SU-DHL-6 (cell line): ENCODE results near the gene PTGIS.
"Not testable (repeated sequence)": the region's sequence is repeated elsewhere in the genome, so short reads cannot be mapped to it uniquely, and the experiment has no call there.

Experiments
- H2AFZ ChIP-seq: fragments of 200-600 bp; sonication (generic); 2 replicates; pipeline ENCODE4 v1.6.1; 2014; ENCODE audit warnings: low read depth, mild to moderate bottlenecking, moderate library complexity, mixed read lengths, antibody characterized with exemption, low read length; ENCODE audit not compliant: severe bottlenecking
- H3F3A ChIP-seq: fragments of 200-600 bp; shearing (Covaris generic); 2 replicates; pipeline ENCODE4 v1.6.0; 2016; ENCODE audit warnings: antibody characterized with exemption, mild to moderate bottlenecking; ENCODE audit not compliant: insufficient read depth
- H3K27ac ChIP-seq: fragments of 200-600 bp; sonication (generic); 2 replicates; pipeline ENCODE4 v1.5.1; 2016; ENCODE audit warnings: low read depth, mild to moderate bottlenecking, low read length, moderate library complexity, mixed read lengths
- H3K27me3 ChIP-seq: fragments of 200-600 bp; sonication (generic), shearing (Covaris generic); 2 replicates; pipeline ENCODE4 v1.6.0; 2014; ENCODE audit warnings: mild to moderate bottlenecking, low read length
- H3K36me3 ChIP-seq: fragments of 200-600 bp; sonication (generic); 2 replicates; pipeline ENCODE4 v1.6.1; 2014; ENCODE audit warnings: mild to moderate bottlenecking, low read length, mixed read lengths
- H3K4me2 ChIP-seq: fragments of 300-600, 200-600 bp; shearing (Covaris generic), sonication (generic); 2 replicates; pipeline ENCODE4 v1.6.0; 2014; ENCODE audit warnings: low read length, low read depth, mild to moderate bottlenecking; ENCODE audit not compliant: poor library complexity, severe bottlenecking
- H3K4me3 ChIP-seq: fragments of 200-600 bp; sonication (generic); 2 replicates; pipeline ENCODE4 v1.5.1; 2014; ENCODE audit warnings: antibody characterized with exemption, low read length, mild to moderate bottlenecking, mixed read lengths; ENCODE audit not compliant: insufficient read depth, poor library complexity, severe bottlenecking
- H3K79me2 ChIP-seq: fragments of 200-600 bp; sonication (generic); 2 replicates; pipeline ENCODE4 v1.6.1; 2014; ENCODE audit warnings: mild to moderate bottlenecking, low read length, moderate library complexity; ENCODE audit not compliant: insufficient read depth
- H3K9ac ChIP-seq: fragments of 200-600 bp; sonication (generic); 2 replicates; pipeline ENCODE4 v1.7.0; 2014; ENCODE audit warnings: mild to moderate bottlenecking, low read length
- H3K9me2 ChIP-seq: fragments of 200-600 bp; sonication (generic); replicated peaks from 2 replicates; pipeline ENCODE4 v1.6.1; 2014; ENCODE audit warnings: low read length; ENCODE audit not compliant: insufficient read depth
- H3K9me3 ChIP-seq: fragments of 200-600 bp; sonication (generic); 2 replicates; pipeline ENCODE4 v1.6.1; 2014; ENCODE audit warnings: low read length, mixed read lengths; ENCODE audit not compliant: insufficient read depth
- H4K20me1 ChIP-seq: fragments of 200-600 bp; sonication (generic); 2 replicates; pipeline ENCODE4 v1.6.1; 2014; ENCODE audit warnings: low read depth, mild to moderate bottlenecking, antibody characterized with exemption, low read length, moderate library complexity, mixed read lengths
- CTCF ChIP-seq: fragments of 200-600 bp; sonication (generic); IDR thresholded peaks from one replicate; pipeline ENCODE4 v1.5.1; 2017; ENCODE audit warnings: antibody characterized with exemption, mild to moderate bottlenecking, low read length, moderate library complexity; ENCODE audit not compliant: insufficient read depth, poor library complexity, severe bottlenecking
- EZH2phosphoT487 ChIP-seq: fragments of 200-600 bp; sonication (generic), shearing (Covaris generic); conservative IDR thresholded peaks from 2 replicates; pipeline ENCODE4 v1.6.1; 2018; ENCODE audit warnings: mild to moderate bottlenecking, antibody characterized with exemption, low read length, moderate library complexity, mixed read lengths

Gene PTGIS

DNA sequence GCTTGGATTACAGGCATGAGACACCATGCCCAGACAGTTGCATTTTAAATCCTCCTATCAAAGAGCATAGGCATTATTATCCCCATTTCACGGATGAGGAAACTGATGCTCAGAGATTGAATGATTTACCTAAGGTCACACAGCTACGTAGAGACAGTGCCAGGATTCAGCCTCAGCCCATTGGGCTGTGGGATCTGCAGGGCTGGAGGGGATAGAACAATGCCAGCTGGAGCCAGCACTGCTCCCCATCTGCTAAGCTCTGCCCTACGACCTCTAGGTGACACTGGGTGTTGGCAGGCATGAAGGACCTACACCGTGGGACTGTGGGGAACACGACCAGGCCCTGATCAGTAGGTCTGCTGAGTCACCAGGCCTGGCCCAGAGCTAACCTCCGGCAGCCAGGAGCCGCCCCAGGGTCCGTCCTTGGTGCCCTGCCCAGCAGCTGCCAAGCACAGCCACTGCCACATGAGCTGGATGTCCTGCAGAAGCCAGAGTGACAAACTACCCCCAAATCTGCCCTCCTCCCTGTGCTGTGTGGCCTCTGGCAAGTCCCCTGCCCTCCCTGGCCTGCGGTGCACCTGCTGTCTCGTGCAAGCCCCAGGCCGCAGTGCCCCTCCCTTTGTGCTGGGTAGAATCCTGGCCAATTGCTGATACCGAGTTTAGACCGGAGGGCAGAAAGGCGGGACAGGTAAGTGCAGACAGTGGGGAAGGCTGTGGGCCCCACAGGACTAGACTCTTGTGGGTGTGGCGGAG lies 47.6 kb upstream of the PTGIS start:
- Histone ChIP-seq H3K27me3 (no peaks in the 10 kb centered on the region), H3F3A (peaks cover 14% of the 10 kb centered on the region), H4K20me1 (no peaks in the 10 kb centered on the region), H3K4me2 (no peak overlapping the region), H3K27ac (no peak overlapping the region), H3K79me2 (no peaks in the 10 kb centered on the region), H3K4me3 (no peak overlapping the region), H3K9me3 (no peaks in the 10 kb centered on the region), H2AFZ (no peak overlapping the region), H3K9me2 (no peaks in the 10 kb centered on the region), H3K36me3 (no peaks in the 10 kb centered on the region), H3K9ac (no peak overlapping the region)
- TF ChIP-seq CTCF = no peak
- no peak for TF ChIP-seq EZH2phosphoT487

GRCh38 chr20:49615051-49615400 lies 47.1 kb upstream of the PTGIS start:
- H3F3A ChIP-seq, H3K9me2 ChIP-seq, H2AFZ ChIP-seq, H3K79me2 ChIP-seq, H4K20me1 ChIP-seq, H3K27me3 ChIP-seq, H3K27ac ChIP-seq, H3K4me3 ChIP-seq, H3K36me3 ChIP-seq, H3K9ac ChIP-seq, H3K9me3 ChIP-seq, H3K4me2 ChIP-seq: not testable (repeated sequence)

GRCh38 chr20:49614338-49615050 lies 46.6 kb upstream of the PTGIS start:
- Histone ChIP-seq H3K4me3 (no peak overlapping the region), H3F3A (peaks cover 7% of the 10 kb centered on the region; the same call in 1 of the 2 replicates), H2AFZ (no peak overlapping the region), H3K27me3 (no peaks in the 10 kb centered on the region), H3K27ac (no peak overlapping the region), H3K9ac (no peak overlapping the region), H3K4me2 (no peak overlapping the region), H3K79me2 (no peaks in the 10 kb centered on the region), H4K20me1 (no peaks in the 10 kb centered on the region), H3K9me2 (no peaks in the 10 kb centered on the region), H3K9me3 (no peaks in the 10 kb centered on the region), H3K36me3 (no peaks in the 10 kb centered on the region)
- no peak for TF ChIP-seq CTCF
- no peak for TF ChIP-seq EZH2phosphoT487

DNA sequence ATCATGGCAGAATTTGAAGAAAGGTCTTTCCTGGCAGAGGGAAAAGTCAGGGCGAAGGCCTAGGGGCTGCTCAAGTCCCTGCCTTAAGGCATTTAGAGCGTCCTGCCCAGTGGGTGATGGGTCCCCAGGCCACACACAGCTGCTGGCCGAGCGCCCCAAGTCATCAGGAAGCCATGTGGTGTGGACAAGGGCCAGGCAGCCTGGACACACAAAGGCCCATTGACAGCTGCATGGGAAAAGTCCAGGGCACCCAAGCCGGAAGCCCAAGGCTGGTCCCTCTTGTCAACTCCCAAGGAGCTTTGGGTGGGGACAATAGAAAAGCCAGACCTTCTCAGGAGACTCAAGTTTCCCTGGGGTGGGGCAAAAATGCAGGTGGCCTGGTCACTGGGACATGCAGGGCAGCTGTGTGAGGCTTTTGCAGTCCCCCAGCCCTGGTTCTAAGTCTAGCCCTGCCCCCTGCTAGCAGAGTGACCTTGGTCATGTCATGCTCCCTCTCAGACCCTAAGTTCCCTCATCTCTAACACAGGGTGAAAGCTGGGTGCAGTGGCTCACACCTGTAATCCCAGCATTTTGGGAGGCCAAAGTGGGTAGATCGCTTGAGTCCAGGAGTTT lies 44.3 kb upstream of the PTGIS start:
- H3K9me3 ChIP-seq = no peaks in the 10 kb centered on the region
- H3K36me3 ChIP-seq = no peaks in the 10 kb centered on the region
- H2AFZ ChIP-seq = no peak overlapping the region
- H3K9ac ChIP-seq = no peak overlapping the region
- TF ChIP-seq CTCF (no peak), EZH2phosphoT487 (no peak)
- no peak overlapping the region for H3K4me2 ChIP-seq
- no peaks in the 10 kb centered on the region for H3K9me2 ChIP-seq
- H3K4me3 ChIP-seq = no peak overlapping the region
- H3K27me3 ChIP-seq = no peaks in the 10 kb centered on the region
- no peaks in the 10 kb centered on the region for H4K20me1 ChIP-seq
- no peaks in the 10 kb centered on the region for H3K79me2 ChIP-seq
- H3K27ac ChIP-seq = no peak overlapping the region
- no peaks in the 10 kb centered on the region for H3F3A ChIP-seq

DNA sequence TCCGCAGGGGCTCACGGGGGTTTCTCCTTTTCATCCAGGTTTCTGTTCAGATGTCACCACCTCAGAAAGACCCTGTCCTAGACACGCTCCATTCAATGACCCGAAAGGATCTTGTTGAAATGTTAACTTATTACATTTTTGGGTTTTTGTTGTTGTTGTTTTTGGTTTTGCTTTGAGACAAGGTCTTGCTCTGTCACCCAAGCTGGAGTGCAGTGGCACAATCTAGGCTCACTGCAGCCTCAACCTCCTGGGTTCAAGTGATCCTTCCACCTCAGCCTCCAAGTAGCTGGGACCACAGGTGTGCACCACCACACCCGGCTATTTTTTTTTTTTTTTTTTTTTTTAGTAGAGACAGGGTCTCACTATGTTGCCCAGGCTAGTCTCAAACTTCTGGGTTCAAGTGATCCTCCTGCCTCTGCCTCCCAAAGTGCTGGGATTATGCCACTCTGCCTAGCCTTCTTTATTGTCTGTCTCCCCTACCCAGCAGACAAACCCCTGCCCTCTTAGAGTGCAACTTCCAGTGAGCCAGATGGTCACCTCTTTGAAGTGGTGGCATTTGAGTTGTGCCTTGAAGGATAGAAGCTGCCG lies 43.7 kb upstream of the PTGIS start:
- Histone ChIP-seq H3K9ac (peak overlapping the region; percentile 20; the same call in 1 of the 2 replicates), H3K4me3 (peak overlapping the region; percentile 8), H2AFZ (peak overlapping the region; percentile 61), H3K4me2 (peak overlapping the region; percentile 41)
- not testable (repeated sequence) for H3K79me2 ChIP-seq, H4K20me1 ChIP-seq, H3K9me2 ChIP-seq, H3K27ac ChIP-seq, H3F3A ChIP-seq, H3K27me3 ChIP-seq, H3K9me3 ChIP-seq, H3K36me3 ChIP-seq
